Cerebellar cortex (tissue), 1 donor: ENCODE measurements around the gene OSTN.
"Not testable (repeated sequence)": the region's sequence is repeated elsewhere in the genome, so short reads cannot be mapped to it uniquely, and the experiment has no call there.

ENCODE experiments used
- DNase-seq: peaks from one replicate; pipeline ENCODE4 v3.0.0-alpha.2; 2015; ENCODE audit warnings: low spot score

Gene OSTN

GRCh38 chr3:191198932-191199331 lies at the start of gene OSTN:
Gene OSTN (plus strand): TSS chr3:191199241. CDS start chr3:191212533, 13,292 bp downstream.
- DNase-seq: no peak

- no peak for DNase-seq
Observed at GRCh38 chr3:191151653-191152052, 47.4 kb upstream of the OSTN start.

GRCh38 chr3:191154827-191155226 lies 44.2 kb upstream of the OSTN start:
- no peak for DNase-seq

- DNase-seq: no peak
Observed at GRCh38 chr3:191158247-191158646, 40.8 kb upstream of the OSTN start.

GRCh38 chr3:191158815-191159214 lies 40.2 kb upstream of the OSTN start:
- no peak for DNase-seq

- no peak for DNase-seq
Observed at GRCh38 chr3:191165802-191166201, 33.2 kb upstream of the OSTN start.

GRCh38 chr3:191166368-191166767 lies 32.7 kb upstream of the OSTN start:
- no peak for DNase-seq

- no peak for DNase-seq
Observed at GRCh38 chr3:191169566-191169965, 29.5 kb upstream of the OSTN start.

GRCh38 chr3:191170097-191170496 lies 28.9 kb upstream of the OSTN start:
- DNase-seq: no peak

GRCh38 chr3:191175102-191175501 lies 23.9 kb upstream of the OSTN start:
- no peak for DNase-seq

- no peak for DNase-seq
Observed at GRCh38 chr3:191176038-191176785, 22.8 kb upstream of the OSTN start.

- DNase-seq: not testable (repeated sequence)
Observed at GRCh38 chr3:191185382-191185781, 13.7 kb upstream of the OSTN start.

- DNase-seq: not testable (repeated sequence)
Observed at GRCh38 chr3:191188246-191188645, 10.8 kb upstream of the OSTN start.

- DNase-seq: not testable (repeated sequence)
Observed at GRCh38 chr3:191192270-191192669, 6.8 kb upstream of the OSTN start.

GRCh38 chr3:191192941-191193340 lies 6.1 kb upstream of the OSTN start:
- no peak for DNase-seq

- no peak for DNase-seq
Observed at GRCh38 chr3:191197761-191198306, 1.2 kb upstream of the OSTN start.

- DNase-seq: no peak
Observed at GRCh38 chr3:191198480-191198879, 561 bp upstream of the OSTN start.

GRCh38 chr3:191210032-191210431 lies 11.0 kb downstream of the OSTN start:
- no peak for DNase-seq

- no peak for DNase-seq
Observed at GRCh38 chr3:191216510-191216909, 17.5 kb downstream of the OSTN start.

GRCh38 chr3:191217301-191217700 lies 18.3 kb downstream of the OSTN start:
- no peak for DNase-seq

GRCh38 chr3:191220908-191221307 lies 21.9 kb downstream of the OSTN start:
- no peak for DNase-seq

GRCh38 chr3:191221638-191222037 lies 22.6 kb downstream of the OSTN start:
- DNase-seq: no peak

GRCh38 chr3:191227541-191227940 lies 28.5 kb downstream of the OSTN start:
- no peak for DNase-seq

- no peak for DNase-seq
Observed at GRCh38 chr3:191234216-191234615, 35.2 kb downstream of the OSTN start.
